IMR-90 (cell line): Measurements from ENCODE around the gene POLR2L. TPM values are rescaled to one million over a fixed set of nuclear protein-coding genes. Genes with fewer than 3 reads are reported as not detected.

Experiments used
- ATAC-seq: fragments of 200-7000 bp; cut with Tn5 transposase; 2 replicates; pipeline ENCODE4 v1.9.1; 2020; ENCODE audit warnings: low read depth, mild to moderate bottlenecking, moderate library complexity
- BruUV-seq: library from RNA; stranded (reverse); fragments of 400-500 nt; replicated peaks from 2 replicates; lab custom pipeline; 2021; lab: Mats Ljungman, UMichigan
- CTCF ChIA-PET: fragments of 300-600 bp; formaldehyde crosslinking; extraction: SDS; loops from one replicate; lab custom pipeline; 2021; ENCODE audit warnings: antibody characterized with exemption; lab: Yijun Ruan, JAX
- POLR2A ChIA-PET: fragments of 300-600 bp; sonication (Branson Sonifier 250); formaldehyde crosslinking; loops from one replicate; lab custom pipeline; 2022; ENCODE audit warnings: antibody characterized with exemption; ENCODE audit not compliant: unreplicated experiment; lab: Charles Lee
- DNase-seq: peaks from one replicate; pipeline ENCODE4 v3.0.0; 2013
- H2AFZ ChIP-seq: replicated peaks from 2 replicates; pipeline ENCODE3; 2013; ENCODE audit warnings: low read length, mild to moderate bottlenecking; ENCODE audit not compliant: poor library complexity
- H2AK5ac ChIP-seq: 2 replicates; pipeline ENCODE4 v1.6.1; 2013; ENCODE audit warnings: low read depth, low read length, inconsistent platforms
- H2AK9ac ChIP-seq: replicated peaks from 2 replicates; pipeline ENCODE3; 2013; ENCODE audit warnings: mild to moderate bottlenecking, low read depth, low read length, moderate library complexity; ENCODE audit not compliant: poor library complexity
- H2BK120ac ChIP-seq: 2 replicates; pipeline ENCODE4 v1.6.1; 2013; ENCODE audit warnings: low read depth, low read length, inconsistent platforms
- H2BK15ac ChIP-seq: 3 replicates; pipeline ENCODE4 v1.6.1; 2013; ENCODE audit warnings: low read depth, low read length, inconsistent platforms
- H2BK20ac ChIP-seq: 2 replicates; pipeline ENCODE4 v1.6.1; 2013; ENCODE audit warnings: low read depth, mild to moderate bottlenecking, inconsistent platforms, low read length, moderate library complexity
- H2BK5ac ChIP-seq: 2 replicates; pipeline ENCODE4 v1.6.1; 2013; ENCODE audit warnings: mild to moderate bottlenecking, low read depth, low read length, inconsistent platforms; ENCODE audit not compliant: poor library complexity, severe bottlenecking
- H3K14ac ChIP-seq: replicated peaks from 2 replicates; pipeline ENCODE4 v1.6.1; 2013; ENCODE audit warnings: low read depth, low read length, inconsistent platforms
- H3K18ac ChIP-seq: 2 replicates; pipeline ENCODE4 v1.6.1; 2013; ENCODE audit warnings: low read depth, low read length, control low read depth
- H3K23ac ChIP-seq: 2 replicates; pipeline ENCODE4 v1.6.1; 2013; ENCODE audit warnings: low read depth, low read length, inconsistent platforms
- H3K27ac ChIP-seq: 2 replicates; pipeline ENCODE4 v1.5.1; 2013; ENCODE audit warnings: mild to moderate bottlenecking, control low read depth, low read length; ENCODE audit not compliant: insufficient read depth
- H3K27me3 ChIP-seq: 2 replicates; pipeline ENCODE4 v1.6.1; 2013; ENCODE audit warnings: low read length; ENCODE audit not compliant: control insufficient read depth, insufficient read depth
- H3K36me3 ChIP-seq: 2 replicates; pipeline ENCODE4 v1.6.1; 2013; ENCODE audit warnings: low read length, mixed read lengths; ENCODE audit not compliant: control insufficient read depth, insufficient read depth
- H3K4ac ChIP-seq: 2 replicates; pipeline ENCODE4 v1.6.1; 2013; ENCODE audit warnings: low read depth, low read length, inconsistent platforms
- H3K4me1 ChIP-seq: 2 replicates; pipeline ENCODE4 v1.6.1; 2013; ENCODE audit warnings: low read length, mixed read lengths; ENCODE audit not compliant: control insufficient read depth, insufficient read depth
- H3K4me2 ChIP-seq: 2 replicates; pipeline ENCODE4 v1.6.1; 2013; ENCODE audit warnings: low read depth, mild to moderate bottlenecking, control low read depth, low read length, moderate library complexity
- H3K4me3 ChIP-seq: 2 replicates; pipeline ENCODE4 v1.5.1; 2013; ENCODE audit warnings: low read depth, mild to moderate bottlenecking, control low read depth, low read length, moderate library complexity; ENCODE audit not compliant: insufficient read depth
- H3K56ac ChIP-seq: 2 replicates; pipeline ENCODE4 v1.6.1; 2013; ENCODE audit warnings: low read length, inconsistent platforms; ENCODE audit not compliant: insufficient read depth; ENCODE audit errors: extremely low read depth
- H3K79me1 ChIP-seq, 2 experiments: 2 replicates each; pipeline ENCODE4 v1.6.1; 2013; ENCODE audit warnings: low read length in 2 of 2, inconsistent platforms in 1 of 2, low read depth in 1 of 2
- H3K9ac ChIP-seq: 2 replicates; pipeline ENCODE4 v1.6.1; 2013; ENCODE audit warnings: low read depth, low read length, control low read depth
- H3K9me1 ChIP-seq: 2 replicates; pipeline ENCODE4 v1.6.1; 2013; ENCODE audit warnings: low read length, inconsistent platforms; ENCODE audit not compliant: insufficient read depth
- H3K9me3 ChIP-seq: 2 replicates; pipeline ENCODE4 v1.6.1; 2013; ENCODE audit warnings: low read length; ENCODE audit not compliant: control insufficient read depth, insufficient read depth
- H4K20me1 ChIP-seq: 2 replicates; pipeline ENCODE4 v1.6.1; 2013; ENCODE audit warnings: low read length, inconsistent platforms; ENCODE audit not compliant: insufficient read depth
- H4K5ac ChIP-seq: 2 replicates; pipeline ENCODE4 v1.6.1; 2013; ENCODE audit warnings: mild to moderate bottlenecking, low read depth, low read length, control low read depth
- H4K8ac ChIP-seq, 2 experiments: 2 replicates each; pipeline ENCODE4 v1.6.1; 2013; ENCODE audit warnings: low read depth in 2 of 2, low read length in 2 of 2, control low read depth in 1 of 2, inconsistent platforms in 1 of 2
- H4K91ac ChIP-seq: 2 replicates; pipeline ENCODE4 v1.6.1; 2013; ENCODE audit warnings: low read depth, low read length, inconsistent platforms; ENCODE audit not compliant: insufficient read depth
- CEBPB ChIP-seq: IDR thresholded peaks from 2 replicates; pipeline ENCODE4 v1.6.1; 2012; ENCODE audit warnings: low read depth, low read length, improper control_type of control experiment
- CTCF ChIP-seq: conservative IDR thresholded peaks from 2 replicates; pipeline ENCODE4 v1.5.1; 2012; ENCODE audit warnings: mild to moderate bottlenecking, low read depth, low read length, improper control_type of control experiment
- MAZ ChIP-seq: IDR thresholded peaks from 2 replicates; pipeline ENCODE4 v1.6.1; 2012; ENCODE audit warnings: low read depth, mild to moderate bottlenecking, low read length, improper control_type of control experiment, moderate library complexity, borderline replicate concordance
- MXI1 ChIP-seq: IDR thresholded peaks from 2 replicates; pipeline ENCODE4 v1.6.1; 2012; ENCODE audit warnings: low read depth, mild to moderate bottlenecking, low read length, moderate library complexity, borderline replicate concordance
- POLR2A ChIP-seq: IDR thresholded peaks from 2 replicates; pipeline ENCODE4 v1.6.1; 2012; ENCODE audit warnings: mild to moderate bottlenecking, low read depth, low read length
- RAD21 ChIP-seq: IDR thresholded peaks from 2 replicates; pipeline ENCODE4 v1.6.1; 2012; ENCODE audit warnings: low read length, improper control_type of control experiment
- SMC3 ChIP-seq: fragments of 150-350 bp; IDR thresholded peaks from 2 replicates; pipeline ENCODE4 v1.6.1; 2016; ENCODE audit warnings: low read depth, mild to moderate bottlenecking, antibody characterized with exemption, low read length, moderate library complexity
- WGBS, 2 experiments: methylation state at CpG; one replicate each; pipeline versions ENCODE4 v1.1.5 to v1.1.7; 2013; ENCODE audit warnings: missing lambda C conversion rate in 2 of 2; ENCODE audit not compliant: insufficient read length in 1 of 2; ENCODE audit errors: extremely low coverage in 2 of 2; 5-methylcytosine and 5-hydroxymethylcytosine counted together
- dilution Hi-C: fragments of 300-500 bp; cut with HindIII; formaldehyde crosslinking; loops from one replicate; pipeline ENCODE4 v1.14.3; 2018; ENCODE audit warnings: low sequenced_read_pairs; ENCODE audit not compliant: unreplicated experiment
- in situ Hi-C: fragments of 300-500 bp; cut with MboI; formaldehyde crosslinking; loops from 3 replicates; pipeline ENCODE4 v1.14.3; 2019; ENCODE audit warnings: low sequenced_read_pairs, inconsistent platforms, mixed read lengths
- intact Hi-C: fragments of 100-400 bp; cut with micrococcal nuclease; formaldehyde crosslinking; loops from 2 replicates; pipeline ENCODE4 v1.10.0; 2022
- polyA plus RNA-seq, 3 experiments: library from polyadenylated mRNA; depleted of rRNA; stranded (reverse); fragments of >200 nt; gene quantifications; 2 replicates each; pipeline ENCODE4 v1.2.3, GENCODE V29; 2012; ENCODE audit warnings: low replicate concordance in 1 of 3
- total RNA-seq: library from RNA; depleted of rRNA; stranded (reverse); fragments of >200 nt; gene quantifications from 2 replicates; pipeline ENCODE4 v1.2.3, GENCODE V29; 2012

The POLR2L gene
- total and polyA plus RNA-seq, 2 of the 4 experiments (the other 2 are of a cell fraction) = 44.4 to 416 TPM

- dilution Hi-C loops = no loop called here
- CTCF ChIA-PET = no interaction called here
- H3K36me3 ChIP-seq = peaks cover 22% of the 10 kb centered on the region; the same call in 1 of the 2 replicates
- no peak overlapping the region for H3K18ac ChIP-seq
- no peak overlapping the region for H2BK5ac ChIP-seq
- peaks cover 3% of the 10 kb centered on the region; the same call in 1 of the 2 replicates for H3K9me1 ChIP-seq
- no peak overlapping the region for H2AK9ac ChIP-seq
- TF ChIP-seq MXI1 (no peak), CEBPB (no peak), MAZ (no peak), CTCF (0 out of 2 replicates have a peak, but pooled peaks have one; percentile 11), SMC3 (0 out of 2 replicates have a peak, but pooled peaks have one; percentile 13), POLR2A (no peak), RAD21 (no peak)
- no peak overlapping the region for H3K14ac ChIP-seq
- 67% methylated on average over 4 of the region's 8 CpGs; no CpG with 5 or more reads in 1 of the 2 experiments for WGBS, 2 experiments
- H4K5ac ChIP-seq = no peak overlapping the region
- H3K4me1 ChIP-seq = no peaks in the 10 kb centered on the region; the same call in 1 of the 2 replicates
- no peak overlapping the region for H4K8ac ChIP-seq
- BruUV-seq = no TSS peak
- H3K23ac ChIP-seq = no peak overlapping the region
- peaks cover 3 to 6% of the 10 kb centered on the region in 2 experiments; a peak in 1 of 4 replicates for H3K79me1 ChIP-seq
- H2AK5ac ChIP-seq = no peak overlapping the region
- no peak overlapping the region for H3K4ac ChIP-seq
- no peak overlapping the region for H2AFZ ChIP-seq
- no peak overlapping the region for H3K56ac ChIP-seq
- H2BK20ac ChIP-seq = no peak overlapping the region
- no peak overlapping the region for H3K9ac ChIP-seq
- no peak overlapping the region for H3K4me2 ChIP-seq
- H3K4me3 ChIP-seq = no peak overlapping the region
- no peak for DNase-seq
- no peak for ATAC-seq
- in situ Hi-C loops = no loop called here
- intact Hi-C loops = no loop called here
- H3K9me3 ChIP-seq = no peaks in the 10 kb centered on the region
- no peak overlapping the region for H2BK120ac ChIP-seq
- H3K27ac ChIP-seq = no peak overlapping the region
- H4K91ac ChIP-seq = no peak overlapping the region
- POLR2A ChIA-PET = interaction anchor here (0.5 kb wide), 1 partner anchor 51 kb away, joined by 4 read pairs; no protein-coding TSS in a partner anchor
- peaks cover 26% of the 10 kb centered on the region for H4K20me1 ChIP-seq
- H3K27me3 ChIP-seq = no peaks in the 10 kb centered on the region
- H2BK15ac ChIP-seq = no peak overlapping the region
These were observed 27.7 kb upstream of the POLR2L start for GRCh38 chr11:870127-870413.
